Ovary (tissue), 9 donors: ENCODE results near the gene CAMKK2. TPM values are rescaled to one million over a fixed set of nuclear protein-coding genes. Genes with fewer than 3 reads are reported as not detected.

Experiments used
- DNase-seq, 5 donors: peaks; one replicate each; pipeline ENCODE4 v3.0.0-alpha.2; 2019 to 2020
- H3K27ac ChIP-seq, 2 donors: fragments of 200-600 bp; one replicate each; pipeline versions ENCODE4 v1.5.1 to v1.8.0; 2019 to 2022
- H3K27me3 ChIP-seq: fragments of 200-600 bp; one replicate; pipeline ENCODE4 v1.8.0; 2022
- H3K36me3 ChIP-seq: fragments of 200-600 bp; sonication (generic); one replicate; pipeline ENCODE4 v1.5.1; 2019
- H3K4me1 ChIP-seq: one replicate; pipeline ENCODE4 v1.8.1; 2013; ENCODE audit warnings: mild to moderate bottlenecking, moderate library complexity; ENCODE audit not compliant: insufficient read depth
- H3K4me3 ChIP-seq: fragments of 200-600 bp; sonication (generic); one replicate; pipeline ENCODE4 v1.5.1; 2017
- H3K9me3 ChIP-seq, 2 donors: fragments of 200-600 bp in 1 of 2; sonication (generic) in 1 of 2; one replicate each; pipeline versions ENCODE4 v1.5.1 to v1.8.1; 2013 to 2019; ENCODE audit warnings: mild to moderate bottlenecking in 1 of 2, moderate library complexity in 1 of 2
- EP300 ChIP-seq: sonication (generic); formaldehyde crosslinking; IDR thresholded peaks from one replicate; pipeline ENCODE4 v1.6.1; 2017; ENCODE audit warnings: antibody characterized with exemption
- POLR2A ChIP-seq: fragments of 450-650 bp; IDR thresholded peaks from one replicate; pipeline ENCODE4 v1.6.1; 2017; ENCODE audit warnings: antibody characterized with exemption, mild to moderate bottlenecking, moderate library complexity
- WGBS, 3 donors: extraction: QIAGEN DNeasy Blood & Tissue Kit in 1 of 3; methylation state at CpG; one replicate each; pipeline versions ENCODE4 v1.1.5 to v1.1.7; 2013 to 2017; 5-methylcytosine and 5-hydroxymethylcytosine counted together
- intact Hi-C, 4 donors: fragments of 100-400 bp; cut with DNase I; formaldehyde crosslinking; loops; one replicate each; pipeline versions ENCODE4 v1.11.0 to v1.15.1; 2022 to 2023
- polyA plus RNA-seq, 2 donors: library from polyadenylated mRNA; stranded (reverse); fragments of 200-250 nt in 1 of 2; fragments of 350-450 nt in 1 of 2; fragmentation: Illumina TruSeq in 1 of 2; extraction: RNeasy Lipid Tissue Mini Kit (QIAGEN cat#74804) in 1 of 2; gene quantifications; one replicate each; pipeline ENCODE4 v1.2.3, GENCODE V29; 2013 to 2014
- total RNA-seq, 7 donors: library from RNA; depleted of rRNA in 2 of 7; stranded (reverse); fragments of >200 nt in 2 of 7; fragmentation: NEBNext Ultra II Directional in 3 of 7; extraction: Animal tissue kit (Norgen Biotek cat#: 25700) in 3 of 7; gene quantifications; one replicate each; pipeline versions ENCODE4 v1.1.0 to v1.2.4, GENCODE V29; 2016 to 2023
- TF ChIP-seq, protein P1 (sequence below), 3 donors: fragments of 450-650 bp in 2 of 3; fragments of 200-600 bp in 1 of 3; IDR thresholded peaks; one replicate each; pipeline versions ENCODE4 v1.5.1 to v1.8.0; 2016 to 2022; ENCODE audit warnings: antibody characterized with exemption in 3 of 3, mild to moderate bottlenecking in 1 of 3
- donor health status: DM: no; HTN: no; CAD: no; lungs with moderate emphysema.
- donor health status: DM: no; HTN: no; CAD: no.
- donor health status: Bipolar disorder and iron deficiency.
- donor health status: DM: yes; HTN: yes; CAD: no.
- donor health status: DM: no; HTN: no; CAD: no.
- donor health status: DM: yes; HTN: yes; CAD: no.

Gene CAMKK2
- total and polyA plus RNA-seq, 9 donors: 19.0 to 44.6 (median 38.0) TPM

GRCh38 chr12:121226399-121226798, 70.1 kb downstream of the CAMKK2 start:
- H3K27ac ChIP-seq: no peak overlapping the region

DNA sequence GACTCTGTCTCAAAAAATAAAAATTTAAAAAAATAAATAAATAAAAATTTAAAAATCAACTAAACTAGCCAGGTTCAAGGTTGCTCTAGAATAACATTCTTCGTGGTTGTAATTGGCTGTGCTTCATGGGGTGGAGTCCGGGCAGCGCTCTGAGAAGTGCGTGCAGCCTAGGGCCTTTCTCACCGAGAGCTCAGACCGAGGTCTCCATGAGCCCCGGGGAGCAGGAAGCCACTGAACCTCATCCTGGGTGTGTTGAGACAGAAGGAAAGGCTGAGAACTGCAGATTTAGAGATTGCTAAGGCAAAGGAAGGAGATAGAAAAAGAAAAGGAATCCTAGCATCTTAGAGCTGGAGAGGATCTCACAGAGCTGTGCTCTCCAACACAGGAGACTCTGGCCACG, 71.9 kb downstream of the CAMKK2 start:
- TF ChIP-seq, protein P1, sequence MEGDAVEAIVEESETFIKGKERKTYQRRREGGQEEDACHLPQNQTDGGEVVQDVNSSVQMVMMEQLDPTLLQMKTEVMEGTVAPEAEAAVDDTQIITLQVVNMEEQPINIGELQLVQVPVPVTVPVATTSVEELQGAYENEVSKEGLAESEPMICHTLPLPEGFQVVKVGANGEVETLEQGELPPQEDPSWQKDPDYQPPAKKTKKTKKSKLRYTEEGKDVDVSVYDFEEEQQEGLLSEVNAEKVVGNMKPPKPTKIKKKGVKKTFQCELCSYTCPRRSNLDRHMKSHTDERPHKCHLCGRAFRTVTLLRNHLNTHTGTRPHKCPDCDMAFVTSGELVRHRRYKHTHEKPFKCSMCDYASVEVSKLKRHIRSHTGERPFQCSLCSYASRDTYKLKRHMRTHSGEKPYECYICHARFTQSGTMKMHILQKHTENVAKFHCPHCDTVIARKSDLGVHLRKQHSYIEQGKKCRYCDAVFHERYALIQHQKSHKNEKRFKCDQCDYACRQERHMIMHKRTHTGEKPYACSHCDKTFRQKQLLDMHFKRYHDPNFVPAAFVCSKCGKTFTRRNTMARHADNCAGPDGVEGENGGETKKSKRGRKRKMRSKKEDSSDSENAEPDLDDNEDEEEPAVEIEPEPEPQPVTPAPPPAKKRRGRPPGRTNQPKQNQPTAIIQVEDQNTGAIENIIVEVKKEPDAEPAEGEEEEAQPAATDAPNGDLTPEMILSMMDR (IDR thresholded peaks at IDR 0.05): no peak
- TF ChIP-seq EP300 (no peak), POLR2A (no peak)
- WGBS, 3 donors: 12 to 48% (median 24%) methylated on average over 8 of the region's 8 CpGs
- Histone ChIP-seq H3K4me1 (peaks cover 5% of the 10 kb centered on the region), H3K9me3 (no peaks in the 10 kb centered on the region), H3K4me3 (no peak overlapping the region), H3K27ac (peak overlapping the region in 1 of 2 donors; percentile 74), H3K27me3 (no peaks in the 10 kb centered on the region), H3K36me3 (no peaks in the 10 kb centered on the region)
- peak in 4 of 5 donors; percentile 49 to 76 (median 66) for DNase-seq
- intact Hi-C loops: loop anchor here in 2 of 4 donors (10.0 kb wide), 3 partner anchors 50 to 110 kb away; partner anchors contain the start of gene P2RX7 (in 1 of the 2)

More at GRCh38 chr12:121226399-121226798, 70.1 kb downstream of the CAMKK2 start:
- peaks cover 2% of the 10 kb centered on the region for H3K4me1 ChIP-seq
- DNase-seq: no peak
- H3K9me3 ChIP-seq: no peaks in the 10 kb centered on the region
- WGBS, 3 donors: 88 to 93% (median 92%) methylated on average over 8 of the region's 8 CpGs
- TF ChIP-seq, protein P1 (IDR thresholded peaks at IDR 0.05): no peak
- TF ChIP-seq EP300: no peak
- no peak for TF ChIP-seq POLR2A
- no peaks in the 10 kb centered on the region for H3K36me3 ChIP-seq
- no peak overlapping the region for H3K4me3 ChIP-seq
- intact Hi-C loops: loop anchor here in 2 of 4 donors (10.0 kb wide), 3 partner anchors 52 to 112 kb away; partner anchors contain the start of gene P2RX7 (in 1 of the 2)
- no peaks in the 10 kb centered on the region for H3K27me3 ChIP-seq

- TF ChIP-seq EP300: no peak
- TF ChIP-seq, protein P1 (IDR thresholded peaks at IDR 0.05): no peak
- no peak for TF ChIP-seq POLR2A
- Histone ChIP-seq H3K27ac (peak overlapping the region in 1 of 2 donors; percentile 74), H3K4me3 (no peak overlapping the region), H3K27me3 (no peaks in the 10 kb centered on the region), H3K9me3 (no peaks in the 10 kb centered on the region), H3K4me1 (peaks cover 5% of the 10 kb centered on the region), H3K36me3 (no peaks in the 10 kb centered on the region)
- 82 to 89% (median 88%) methylated on average over 19 of the region's 19 CpGs for WGBS, 3 donors
- intact Hi-C loops: loop anchor here in 2 of 4 donors (10.0 kb wide), 3 partner anchors 49 to 109 kb away; partner anchors contain the start of gene P2RX7 (in 1 of the 2)
- DNase-seq: peak in 1 of 5 donors; percentile 37
Measured at GRCh38 chr12:121223292-121224285, 72.9 kb downstream of the CAMKK2 start.

DNA sequence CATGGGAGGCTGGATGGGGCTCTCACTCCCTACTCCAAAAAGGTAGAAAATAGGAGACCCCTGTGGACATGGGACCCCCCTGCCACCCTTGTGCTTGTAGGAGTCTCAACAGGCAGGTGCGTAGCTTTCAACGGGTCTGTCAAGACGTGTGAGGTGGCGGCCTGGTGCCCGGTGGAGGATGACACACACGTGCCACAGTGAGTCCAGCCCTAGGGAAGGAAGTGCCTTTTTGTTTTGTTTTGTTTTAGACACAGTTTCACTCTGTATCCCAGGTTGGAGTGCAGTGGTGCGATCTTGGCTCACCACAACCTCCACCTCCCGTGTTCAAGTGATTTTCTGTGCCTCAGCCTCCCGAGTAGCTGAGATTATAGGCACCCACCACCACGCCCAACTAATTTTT, 73.7 kb downstream of the CAMKK2 start:
- TF ChIP-seq, protein P1 (IDR thresholded peaks at IDR 0.05): no peak
- TF ChIP-seq EP300: no peak
- no peak for TF ChIP-seq POLR2A
- WGBS, 3 donors: 93 to 97% (median 94%) methylated on average over 10 of the region's 10 CpGs

More for the DNA sequence above, 73.7 kb downstream of the CAMKK2 start:
- intact Hi-C loops: loop anchor here in 2 of 4 donors (10.0 kb wide), 3 partner anchors 48 to 108 kb away; partner anchors contain the start of gene P2RX7 (in 1 of the 2)
- Histone ChIP-seq H3K9me3 (no peaks in the 10 kb centered on the region), H3K27ac (no peak overlapping the region), H3K27me3 (no peaks in the 10 kb centered on the region), H3K36me3 (no peaks in the 10 kb centered on the region), H3K4me3 (no peak overlapping the region), H3K4me1 (peaks cover 5% of the 10 kb centered on the region)
- DNase-seq: no peak
